ENCODE data around the gene TIGD2.

- TF ChIP-seq GATA2 (IDR thresholded peaks at IDR 0.05; ENCODE audit: low read depth, low read length) (no peak), GATA3 (IDR thresholded peaks at IDR 0.05; ENCODE audit: low read depth, low read length) (no peak)
These were observed 38.4 kb upstream of the TIGD2 start for GRCh38 chr4:89072921-89073320.
